ENCODE results near the gene NBPF8.
"Not testable (repeated sequence)": the region's sequence is repeated elsewhere in the genome, so short reads cannot be mapped to it uniquely, and the experiment has no call there.

- TF ChIP-seq POLR2A, POLR2AphosphoS5 (IDR thresholded peaks at IDR 0.05; ENCODE audit: low read depth, low read length): not testable (repeated sequence)
These were observed 10.2 kb downstream of the NBPF8 start for GRCh38 chr1:120425063-120425462.
